Ovary (tissue), 3 donors: Measurements from ENCODE around the gene OCEL1.

Source experiments
- CTCF ChIP-seq, 3 donors: fragments of 450-650 bp in 2 of 3; fragments of 200-600 bp in 1 of 3; IDR thresholded peaks; one replicate each; pipeline versions ENCODE4 v1.5.1 to v1.8.0; 2016 to 2022; ENCODE audit warnings: antibody characterized with exemption in 3 of 3, mild to moderate bottlenecking in 1 of 3
- EP300 ChIP-seq: sonication (generic); formaldehyde crosslinking; IDR thresholded peaks from one replicate; pipeline ENCODE4 v1.6.1; 2017; ENCODE audit warnings: antibody characterized with exemption
- POLR2A ChIP-seq: fragments of 450-650 bp; IDR thresholded peaks from one replicate; pipeline ENCODE4 v1.6.1; 2017; ENCODE audit warnings: antibody characterized with exemption, mild to moderate bottlenecking, moderate library complexity
- donor health status: DM: no; HTN: no; CAD: no.

DNA sequence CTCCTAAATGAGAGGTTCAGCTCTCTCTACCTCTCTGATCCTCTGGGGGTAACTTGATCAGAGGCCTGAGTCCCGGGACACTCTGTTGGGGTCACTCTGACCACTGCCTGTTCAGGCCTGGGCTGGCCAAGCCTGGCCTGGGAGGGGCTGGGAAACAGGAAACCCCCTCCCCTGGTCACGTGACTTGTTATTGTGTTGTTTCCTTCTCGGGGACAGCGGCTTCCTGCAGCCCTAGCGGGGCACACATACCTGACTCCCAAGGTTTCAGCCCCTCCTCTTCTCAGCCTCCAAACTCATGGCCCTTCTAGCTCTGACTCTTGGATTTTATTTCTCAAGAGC lies 38.6 kb downstream of the OCEL1 start, which contains the start of gene USHBP1:
- no peak for TF ChIP-seq CTCF (IDR thresholded peaks at IDR 0.05)
- no peak for TF ChIP-seq POLR2A
- no peak for TF ChIP-seq EP300
